GM23338 (cell line): Measurements from ENCODE around the gene SLAMF6.

Experiments
- CTCF ChIP-seq, 2 experiments: fragments of 200-600 bp in 1 of 2; sonication (generic) in 1 of 2; conservative IDR thresholded peaks; 2 replicates each; pipeline versions ENCODE4 v1.5.1 to v1.6.1; 2016 to 2017; ENCODE audit warnings: antibody characterized with exemption in 2 of 2, low read depth in 2 of 2, mild to moderate bottlenecking in 2 of 2, moderate library complexity in 1 of 2
- EZH2 ChIP-seq: fragments of 200-600 bp; sonication (generic); IDR thresholded peaks from one replicate; pipeline ENCODE4 v1.8.0; 2017; ENCODE audit warnings: antibody characterized with exemption, mild to moderate bottlenecking, low read depth; ENCODE audit not compliant: unreplicated experiment
- POLR2AphosphoS5 ChIP-seq: IDR thresholded peaks from 2 replicates; pipeline ENCODE4 v1.6.1; 2016; ENCODE audit warnings: antibody characterized with exemption, low read depth
- ZNF331 ChIP-seq: fragments of 250-450 bp; sonication (Bioruptor Pico); IDR thresholded peaks from 2 replicates; pipeline ENCODE4 v1.5.0; 2020; ENCODE audit warnings: low read depth, mild to moderate bottlenecking, moderate library complexity
- TF ChIP-seq, protein P1 (sequence below): IDR thresholded peaks from one replicate; pipeline ENCODE4 v1.6.1; 2018; ENCODE audit warnings: antibody characterized with exemption; ENCODE audit not compliant: unreplicated experiment

DNA sequence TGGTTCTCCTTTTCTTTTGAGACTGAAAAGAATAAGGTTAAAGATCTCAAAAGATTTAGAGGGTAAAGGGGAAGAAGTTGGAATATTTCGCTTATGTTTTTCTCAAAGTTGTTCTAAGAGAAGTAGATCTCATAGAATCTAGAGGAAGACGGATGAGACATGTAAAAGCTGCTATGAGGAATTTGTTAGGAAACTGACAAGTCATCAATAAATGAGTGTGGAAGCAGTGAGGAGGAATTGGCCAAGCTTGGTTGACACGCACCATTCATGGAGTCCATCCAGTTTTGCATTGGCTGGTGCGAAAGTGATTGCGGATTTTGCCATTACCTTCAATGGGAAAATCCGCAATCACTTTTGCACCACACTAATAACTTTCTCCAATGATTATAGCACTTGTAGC lies 20.0 kb downstream of the SLAMF6 start:
- TF ChIP-seq CTCF (conservative IDR thresholded peaks at IDR 0.05; ENCODE audit: low read depth in 2 of 2) (no peak), ZNF331 (CRISPR knock-in tag) (no peak), POLR2AphosphoS5 (no peak), EZH2 (no peak)
- TF ChIP-seq, protein P1, sequence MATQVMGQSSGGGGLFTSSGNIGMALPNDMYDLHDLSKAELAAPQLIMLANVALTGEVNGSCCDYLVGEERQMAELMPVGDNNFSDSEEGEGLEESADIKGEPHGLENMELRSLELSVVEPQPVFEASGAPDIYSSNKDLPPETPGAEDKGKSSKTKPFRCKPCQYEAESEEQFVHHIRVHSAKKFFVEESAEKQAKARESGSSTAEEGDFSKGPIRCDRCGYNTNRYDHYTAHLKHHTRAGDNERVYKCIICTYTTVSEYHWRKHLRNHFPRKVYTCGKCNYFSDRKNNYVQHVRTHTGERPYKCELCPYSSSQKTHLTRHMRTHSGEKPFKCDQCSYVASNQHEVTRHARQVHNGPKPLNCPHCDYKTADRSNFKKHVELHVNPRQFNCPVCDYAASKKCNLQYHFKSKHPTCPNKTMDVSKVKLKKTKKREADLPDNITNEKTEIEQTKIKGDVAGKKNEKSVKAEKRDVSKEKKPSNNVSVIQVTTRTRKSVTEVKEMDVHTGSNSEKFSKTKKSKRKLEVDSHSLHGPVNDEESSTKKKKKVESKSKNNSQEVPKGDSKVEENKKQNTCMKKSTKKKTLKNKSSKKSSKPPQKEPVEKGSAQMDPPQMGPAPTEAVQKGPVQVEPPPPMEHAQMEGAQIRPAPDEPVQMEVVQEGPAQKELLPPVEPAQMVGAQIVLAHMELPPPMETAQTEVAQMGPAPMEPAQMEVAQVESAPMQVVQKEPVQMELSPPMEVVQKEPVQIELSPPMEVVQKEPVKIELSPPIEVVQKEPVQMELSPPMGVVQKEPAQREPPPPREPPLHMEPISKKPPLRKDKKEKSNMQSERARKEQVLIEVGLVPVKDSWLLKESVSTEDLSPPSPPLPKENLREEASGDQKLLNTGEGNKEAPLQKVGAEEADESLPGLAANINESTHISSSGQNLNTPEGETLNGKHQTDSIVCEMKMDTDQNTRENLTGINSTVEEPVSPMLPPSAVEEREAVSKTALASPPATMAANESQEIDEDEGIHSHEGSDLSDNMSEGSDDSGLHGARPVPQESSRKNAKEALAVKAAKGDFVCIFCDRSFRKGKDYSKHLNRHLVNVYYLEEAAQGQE = no peak
